Measurements from ENCODE around the gene ZFP36L1.

The ZFP36L1 gene

GRCh38 chr14:68810173-68811153 lies 17.6 kb upstream of the ZFP36L1 start (continued):
- TF ChIP-seq CSRNP3 (CRISPR knock-in tag; IDR thresholded peaks at IDR 0.05) (no peak), ZNF565 (CRISPR knock-in tag; conservative IDR thresholded peaks at IDR 0.05; ENCODE audit: low read depth) (no peak), ISL1 (CRISPR knock-in tag; IDR thresholded peaks at IDR 0.05) (no peak), TOX (CRISPR knock-in tag; IDR thresholded peaks at IDR 0.05; ENCODE audit: borderline replicate concordance) (no peak)

GRCh38 chr14:68809524-68809923 lies 16.7 kb upstream of the ZFP36L1 start:
- TF ChIP-seq ISL1 (CRISPR knock-in tag; IDR thresholded peaks at IDR 0.05): no peak
- TF ChIP-seq ZFP30 (CRISPR knock-in tag; IDR thresholded peaks at IDR 0.05): no peak
- TF ChIP-seq CREB5 (CRISPR knock-in tag; IDR thresholded peaks at IDR 0.05; ENCODE audit: low read depth): no peak
- no peak for TF ChIP-seq GLIS3 (CRISPR knock-in tag; IDR thresholded peaks at IDR 0.05)
- TF ChIP-seq ZNF8 (CRISPR knock-in tag; IDR thresholded peaks at IDR 0.05): no peak
- no peak for TF ChIP-seq TCF4 (CRISPR knock-in tag; IDR thresholded peaks at IDR 0.05; ENCODE audit: borderline replicate concordance)
- TF ChIP-seq CSRNP3 (CRISPR knock-in tag; IDR thresholded peaks at IDR 0.05): no peak
- TF ChIP-seq ARNTL (CRISPR knock-in tag; IDR thresholded peaks at IDR 0.05; ENCODE audit: borderline replicate concordance, low read depth): no peak
- TF ChIP-seq RARB (CRISPR knock-in tag; IDR thresholded peaks at IDR 0.05): no peak
- TF ChIP-seq ZNF565 (CRISPR knock-in tag; conservative IDR thresholded peaks at IDR 0.05; ENCODE audit: low read depth): no peak
- TF ChIP-seq, protein P1, sequence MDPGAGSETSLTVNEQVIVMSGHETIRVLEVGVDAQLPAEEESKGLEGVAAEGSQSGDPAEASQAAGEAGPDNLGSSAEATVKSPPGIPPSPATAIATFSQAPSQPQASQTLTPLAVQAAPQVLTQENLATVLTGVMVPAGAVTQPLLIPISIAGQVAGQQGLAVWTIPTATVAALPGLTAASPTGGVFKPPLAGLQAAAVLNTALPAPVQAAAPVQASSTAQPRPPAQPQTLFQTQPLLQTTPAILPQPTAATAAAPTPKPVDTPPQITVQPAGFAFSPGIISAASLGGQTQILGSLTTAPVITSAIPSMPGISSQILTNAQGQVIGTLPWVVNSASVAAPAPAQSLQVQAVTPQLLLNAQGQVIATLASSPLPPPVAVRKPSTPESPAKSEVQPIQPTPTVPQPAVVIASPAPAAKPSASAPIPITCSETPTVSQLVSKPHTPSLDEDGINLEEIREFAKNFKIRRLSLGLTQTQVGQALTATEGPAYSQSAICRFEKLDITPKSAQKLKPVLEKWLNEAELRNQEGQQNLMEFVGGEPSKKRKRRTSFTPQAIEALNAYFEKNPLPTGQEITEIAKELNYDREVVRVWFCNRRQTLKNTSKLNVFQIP (CRISPR knock-in tag; IDR thresholded peaks at IDR 0.05; ENCODE audit: borderline replicate concordance, low read depth): no peak
- no peak for TF ChIP-seq TOX (CRISPR knock-in tag; IDR thresholded peaks at IDR 0.05; ENCODE audit: borderline replicate concordance)
- TF ChIP-seq PATZ1 (CRISPR knock-in tag; IDR thresholded peaks at IDR 0.05; ENCODE audit: borderline replicate concordance): no peak
- no peak for TF ChIP-seq ZNF70 (CRISPR knock-in tag; IDR thresholded peaks at IDR 0.05)
- no peak for TF ChIP-seq ZC3H10 (CRISPR knock-in tag; IDR thresholded peaks at IDR 0.05)
- no peak for TF ChIP-seq CSDC2 (CRISPR knock-in tag; IDR thresholded peaks at IDR 0.05)
- no peak for TF ChIP-seq PPARA (CRISPR knock-in tag; IDR thresholded peaks at IDR 0.05; ENCODE audit: borderline replicate concordance)
- no peak for TF ChIP-seq ESRRG (CRISPR knock-in tag; IDR thresholded peaks at IDR 0.05)
- ATAC-seq: no peak

GRCh38 chr14:68808696-68809480 lies 16.0 kb upstream of the ZFP36L1 start:
- ATAC-seq: no peak
- TF ChIP-seq CREB5 (CRISPR knock-in tag; IDR thresholded peaks at IDR 0.05; ENCODE audit: low read depth): no peak
- TF ChIP-seq ZFP30 (CRISPR knock-in tag; IDR thresholded peaks at IDR 0.05): no peak
- no peak for TF ChIP-seq TCF4 (CRISPR knock-in tag; IDR thresholded peaks at IDR 0.05; ENCODE audit: borderline replicate concordance)
- TF ChIP-seq OSR1 (CRISPR knock-in tag; IDR thresholded peaks at IDR 0.05): no peak
- no peak for TF ChIP-seq GLIS3 (CRISPR knock-in tag; IDR thresholded peaks at IDR 0.05)
- TF ChIP-seq TOX (CRISPR knock-in tag; IDR thresholded peaks at IDR 0.05; ENCODE audit: borderline replicate concordance): no peak
- no peak for TF ChIP-seq ZC3H10 (CRISPR knock-in tag; IDR thresholded peaks at IDR 0.05)
- TF ChIP-seq, protein P1 (CRISPR knock-in tag; IDR thresholded peaks at IDR 0.05; ENCODE audit: borderline replicate concordance, low read depth): no peak
- no peak for TF ChIP-seq RARB (CRISPR knock-in tag; IDR thresholded peaks at IDR 0.05)
- no peak for TF ChIP-seq ZNF70 (CRISPR knock-in tag; IDR thresholded peaks at IDR 0.05)
- no peak for TF ChIP-seq BACH2 (CRISPR knock-in tag; IDR thresholded peaks at IDR 0.05; ENCODE audit: borderline replicate concordance)
- TF ChIP-seq ISL1 (CRISPR knock-in tag; IDR thresholded peaks at IDR 0.05): no peak

Measured in SK-N-SH treated with all-trans-retinoic acid at 6 μM for 48 hours (cell line).